Subcutaneous adipose tissue (tissue), 4 donors: ENCODE data around the gene CCNT1. TPM values are rescaled to one million over a fixed set of nuclear protein-coding genes. Genes with fewer than 3 reads are reported as not detected.

Experiments used
- total RNA-seq, 4 donors: library from RNA; depleted of rRNA; stranded (reverse); fragments of >200 nt; gene quantifications; one replicate each; pipeline ENCODE4 v1.1.0, GENCODE V29; 2016
- TF ChIP-seq, protein P1 (sequence below): fragments of 450-650 bp; IDR thresholded peaks from one replicate; pipeline ENCODE4 v1.5.1; 2016; ENCODE audit warnings: low read depth, mild to moderate bottlenecking, control low read depth, antibody characterized with exemption, moderate library complexity

CCNT1 gene
- total RNA-seq = 10 to 100 TPM; 22.6 to 41.6 (median 28.1) TPM

DNA sequence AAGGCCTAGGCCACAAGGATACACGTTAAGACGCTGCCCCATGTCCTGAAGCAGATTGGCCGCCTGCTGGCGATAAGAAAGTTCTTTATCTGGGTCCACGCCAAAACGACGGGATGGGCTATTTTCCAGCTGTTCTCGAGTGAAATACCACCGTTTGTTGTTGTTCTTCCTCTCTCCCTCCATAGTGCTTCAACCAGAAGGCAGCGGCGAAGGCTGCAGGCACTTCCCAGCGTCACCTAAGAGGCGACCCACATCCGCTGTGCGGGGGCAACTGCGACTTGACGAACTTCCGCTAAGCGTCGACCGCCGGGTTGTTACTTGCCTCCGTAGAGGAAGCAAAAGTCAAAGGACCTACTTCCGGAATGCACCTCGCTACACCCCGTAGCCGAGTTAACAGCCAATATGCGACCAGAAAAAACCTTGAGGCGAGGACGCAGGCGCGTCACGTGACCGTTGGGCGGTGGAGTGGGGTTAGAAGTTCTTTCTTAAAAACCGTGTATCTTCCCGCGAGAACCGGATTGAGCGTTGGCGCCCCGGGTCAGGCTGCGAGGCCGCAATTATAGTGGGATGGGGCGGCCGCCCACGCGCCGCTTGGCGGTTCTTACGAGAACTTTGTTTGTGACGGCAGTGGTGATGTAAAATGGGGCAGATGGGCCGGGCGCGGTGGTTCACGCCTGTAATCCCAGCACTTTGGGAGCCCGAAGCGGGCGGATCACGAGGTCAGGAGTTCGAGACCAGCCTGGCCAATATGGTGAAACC is at the start of gene CCNT1:
TSS of gene CCNT1 (minus strand) at position 215 of the 759 bp plus-strand sequence. CDS start at position 183, 32 bp downstream.
- TF ChIP-seq, protein P1, sequence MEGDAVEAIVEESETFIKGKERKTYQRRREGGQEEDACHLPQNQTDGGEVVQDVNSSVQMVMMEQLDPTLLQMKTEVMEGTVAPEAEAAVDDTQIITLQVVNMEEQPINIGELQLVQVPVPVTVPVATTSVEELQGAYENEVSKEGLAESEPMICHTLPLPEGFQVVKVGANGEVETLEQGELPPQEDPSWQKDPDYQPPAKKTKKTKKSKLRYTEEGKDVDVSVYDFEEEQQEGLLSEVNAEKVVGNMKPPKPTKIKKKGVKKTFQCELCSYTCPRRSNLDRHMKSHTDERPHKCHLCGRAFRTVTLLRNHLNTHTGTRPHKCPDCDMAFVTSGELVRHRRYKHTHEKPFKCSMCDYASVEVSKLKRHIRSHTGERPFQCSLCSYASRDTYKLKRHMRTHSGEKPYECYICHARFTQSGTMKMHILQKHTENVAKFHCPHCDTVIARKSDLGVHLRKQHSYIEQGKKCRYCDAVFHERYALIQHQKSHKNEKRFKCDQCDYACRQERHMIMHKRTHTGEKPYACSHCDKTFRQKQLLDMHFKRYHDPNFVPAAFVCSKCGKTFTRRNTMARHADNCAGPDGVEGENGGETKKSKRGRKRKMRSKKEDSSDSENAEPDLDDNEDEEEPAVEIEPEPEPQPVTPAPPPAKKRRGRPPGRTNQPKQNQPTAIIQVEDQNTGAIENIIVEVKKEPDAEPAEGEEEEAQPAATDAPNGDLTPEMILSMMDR = no peak

DNA sequence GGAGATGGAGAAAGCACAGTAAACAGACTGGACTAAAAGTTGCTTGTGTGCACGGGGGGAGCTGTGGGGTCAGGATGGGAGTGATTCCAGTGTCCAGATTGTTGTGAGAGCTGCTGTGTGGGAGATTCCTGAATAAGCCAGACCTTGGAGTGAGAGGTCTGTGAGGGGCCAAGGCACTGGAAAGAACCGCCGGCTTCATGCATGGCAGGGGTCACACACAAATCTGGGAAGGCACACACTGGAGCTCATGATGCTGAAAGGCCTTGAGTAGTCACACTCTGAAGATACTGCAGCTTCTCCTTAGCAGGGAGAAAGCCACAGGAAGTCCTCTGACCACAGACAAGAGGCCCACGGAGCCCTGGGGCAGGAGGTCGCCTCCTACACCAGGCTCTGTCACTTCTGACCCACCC is 49.3 kb upstream of the CCNT1 start:
- TF ChIP-seq, protein P1 = no peak

DNA sequence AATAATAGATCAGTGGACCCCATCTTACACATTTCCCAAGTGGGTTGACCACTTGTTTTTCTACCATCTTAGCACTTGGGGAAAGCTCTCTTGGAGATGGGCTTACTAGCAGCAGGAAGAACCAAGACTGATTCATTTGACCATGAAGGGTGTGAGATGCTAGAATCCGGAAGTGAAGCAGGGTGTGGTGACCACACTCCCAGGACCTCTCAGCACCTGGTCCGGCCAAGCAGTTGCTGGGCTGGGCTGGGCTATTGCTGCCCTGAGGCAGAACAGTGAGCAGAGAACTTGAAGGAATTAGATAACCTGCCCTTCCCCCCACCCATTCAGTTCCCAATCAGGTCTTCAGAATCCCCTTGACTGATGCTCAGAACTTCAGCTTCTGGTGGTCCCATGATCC is 48.0 kb upstream of the CCNT1 start:
- TF ChIP-seq, protein P1 = no peak

DNA sequence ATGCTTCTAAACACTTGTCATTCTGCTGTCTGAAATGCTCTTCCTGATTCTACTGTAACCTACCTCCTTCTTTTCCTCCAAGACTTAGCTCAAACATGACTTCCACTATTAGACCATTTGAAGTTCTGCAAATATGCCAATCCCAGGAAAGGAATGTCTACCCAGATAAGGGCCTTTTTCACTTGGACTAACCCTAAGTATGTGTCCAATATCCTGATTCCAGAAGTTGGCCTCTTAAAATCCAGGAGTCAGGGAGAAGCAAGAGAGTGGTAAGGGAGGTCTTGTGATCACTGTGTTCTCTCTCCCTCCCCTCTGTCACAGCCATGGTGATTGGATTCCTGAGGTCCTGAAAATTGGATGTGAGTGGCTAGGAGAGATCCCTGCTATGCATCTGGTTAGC is 42.2 kb upstream of the CCNT1 start:
- TF ChIP-seq, protein P1 = no peak

DNA sequence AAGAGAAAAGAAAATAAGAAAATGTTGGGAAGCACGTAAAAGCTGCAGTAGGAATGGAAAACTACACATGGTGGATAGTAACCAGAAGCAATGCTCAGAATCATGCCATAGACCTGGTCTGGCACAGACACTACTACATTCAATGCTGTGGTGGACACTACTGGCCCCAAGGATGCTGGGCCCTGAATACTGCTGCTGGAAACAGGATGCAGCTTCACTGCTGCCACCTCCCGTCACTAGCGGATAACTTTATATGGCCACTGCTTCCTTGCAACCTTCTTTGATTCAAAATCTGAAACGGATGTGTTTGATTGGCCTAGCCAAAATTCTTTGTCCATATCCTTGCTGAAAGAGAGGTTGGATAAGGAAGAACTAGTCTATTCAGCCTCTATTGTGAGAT is 41.7 kb upstream of the CCNT1 start:
- TF ChIP-seq, protein P1 = no peak

DNA sequence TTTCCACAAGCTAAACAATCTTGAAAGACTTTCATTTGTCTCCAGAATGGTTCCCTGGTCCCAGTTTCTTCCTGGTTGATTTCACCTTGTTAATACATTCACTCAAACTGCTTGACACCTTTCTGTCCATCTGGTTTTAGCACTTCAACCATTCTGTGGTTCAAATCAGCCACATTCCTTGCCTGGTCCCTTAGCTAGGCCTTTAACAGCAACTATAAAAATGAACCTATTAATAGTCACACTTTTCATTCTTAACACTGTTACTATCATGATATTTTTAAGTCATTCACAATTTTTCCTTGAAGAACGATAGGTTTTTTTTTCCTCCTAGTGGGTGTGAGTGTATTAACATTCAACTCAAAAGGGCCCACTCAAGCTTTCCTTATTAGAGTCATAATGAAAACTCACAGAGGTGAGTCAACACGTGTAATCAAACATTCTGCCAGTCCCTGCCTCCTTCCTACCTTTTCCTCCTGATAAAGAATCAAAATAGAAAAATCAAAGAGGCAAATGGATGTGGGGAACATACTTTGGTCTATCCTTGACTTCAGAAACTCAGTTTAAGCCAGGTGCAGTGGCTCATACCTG is 34.4 kb upstream of the CCNT1 start:
- TF ChIP-seq, protein P1 = no peak

DNA sequence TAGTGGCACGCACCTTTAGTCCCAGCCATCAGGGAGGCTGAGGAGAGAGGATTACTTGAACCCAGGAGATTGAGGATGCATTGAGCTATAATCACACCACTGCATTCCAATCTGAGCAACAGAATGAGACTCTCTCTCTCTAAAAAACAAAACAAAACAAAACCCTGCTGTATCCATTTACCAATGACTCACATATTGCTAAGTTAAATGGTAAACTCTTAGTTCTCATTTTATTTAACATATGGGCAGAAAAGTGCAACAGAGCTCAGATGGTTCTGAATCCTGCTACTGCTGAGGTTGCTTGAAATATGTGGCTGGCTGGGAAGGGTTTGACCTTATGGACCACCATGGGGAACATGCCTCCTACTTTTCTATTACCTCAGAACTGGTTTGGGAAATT is 33.7 kb upstream of the CCNT1 start:
- TF ChIP-seq, protein P1 = no peak
